Dermis blood vessel endothelial cell (primary cell): ENCODE measurements around the gene HOXA11. TPM values are rescaled to one million over a fixed set of nuclear protein-coding genes. Genes with fewer than 3 reads are reported as not detected.
A peak's percentile ranks its signal among the peaks of the same experiment; 100 is the strongest.

ENCODE experiments used
- DNase-seq: peaks from one replicate; pipeline ENCODE4 v3.0.0; 2010
- total RNA-seq: library from RNA; depleted of rRNA; stranded (reverse); fragments of >200 nt; gene quantifications from 2 replicates; pipeline ENCODE4 v1.2.3, GENCODE V29; 2014

HOXA11 gene
- total RNA-seq, 1 donor from 2014 or later: under 0.01 TPM

GRCh38 chr7:27180431-27181420 is 4.3 kb downstream of the HOXA11 start:
- DNase-seq: no peak

- DNase-seq: peak; percentile 84
Observed at GRCh38 chr7:27179503-27180430, 5.3 kb downstream of the HOXA11 start.

GRCh38 chr7:27179030-27179429 is 6.0 kb downstream of the HOXA11 start:
- DNase-seq: no peak

GRCh38 chr7:27178366-27178765 is 6.7 kb downstream of the HOXA11 start:
- DNase-seq: no peak

- DNase-seq: no peak
Observed at GRCh38 chr7:27177795-27178320, 7.2 kb downstream of the HOXA11 start.

- DNase-seq: no peak
Observed at GRCh38 chr7:27176962-27177794, 7.9 kb downstream of the HOXA11 start.

- DNase-seq: no peak
Observed at GRCh38 chr7:27176524-27176845, 8.5 kb downstream of the HOXA11 start.

GRCh38 chr7:27175626-27176523 is 9.2 kb downstream of the HOXA11 start:
- no peak for DNase-seq

GRCh38 chr7:27174874-27175625 is 10.0 kb downstream of the HOXA11 start:
- no peak for DNase-seq

- DNase-seq: peak; percentile 45
Observed at GRCh38 chr7:27173956-27174873, 10.8 kb downstream of the HOXA11 start, which contains the start of gene HOXA10. Gene HOXA10, minus strand, starts transcription at chr7:27174320. Its CDS starts 14 bp downstream, at chr7:27174306.

- no peak for DNase-seq
Observed at GRCh38 chr7:27173511-27173955, 11.5 kb downstream of the HOXA11 start.

- DNase-seq: peak; percentile 61
Observed at GRCh38 chr7:27172823-27173510, 12.1 kb downstream of the HOXA11 start.

GRCh38 chr7:27172315-27172774 is 12.7 kb downstream of the HOXA11 start:
- DNase-seq: no peak

GRCh38 chr7:27171637-27172314 is 13.3 kb downstream of the HOXA11 start:
- no peak for DNase-seq

- DNase-seq: no peak
Observed at GRCh38 chr7:27171325-27171636, 13.8 kb downstream of the HOXA11 start.

GRCh38 chr7:27170426-27171324 is 14.4 kb downstream of the HOXA11 start:
- DNase-seq: no peak
